Suprapubic skin (tissue), 4 donors: ENCODE measurements around the gene TMTC2. TPM values are rescaled to one million over a fixed set of nuclear protein-coding genes. Genes with fewer than 3 reads are reported as not detected.

Experiments
- DNase-seq, 2 donors: peaks; one replicate each; pipeline ENCODE4 v3.0.0-alpha.2; 2019; ENCODE audit warnings: low spot score in 2 of 2
- H3K27ac ChIP-seq: fragments of 200-600 bp; sonication (generic); one replicate; pipeline ENCODE4 v1.5.1; 2019
- H3K27me3 ChIP-seq: fragments of 200-600 bp; sonication (generic); one replicate; pipeline ENCODE4 v1.5.1; 2019
- H3K36me3 ChIP-seq: fragments of 200-600 bp; sonication (generic); one replicate; pipeline ENCODE4 v1.5.1; 2019
- H3K4me1 ChIP-seq: fragments of 200-600 bp; sonication (generic); one replicate; pipeline ENCODE4 v1.5.1; 2019
- H3K4me3 ChIP-seq: fragments of 200-600 bp; sonication (generic); one replicate; pipeline ENCODE4 v1.5.1; 2019; ENCODE audit warnings: mild to moderate bottlenecking
- H3K9me3 ChIP-seq: fragments of 200-600 bp; sonication (generic); one replicate; pipeline ENCODE4 v1.5.1; 2019
- CTCF ChIP-seq, 2 donors: fragments of 200-600 bp in 1 of 2; fragments of 450-650 bp in 1 of 2; sonication (generic) in 1 of 2; IDR thresholded peaks; one replicate each; pipeline ENCODE4 v1.5.1; 2016 to 2019; ENCODE audit warnings: antibody characterized with exemption in 2 of 2, mild to moderate bottlenecking in 1 of 2, moderate library complexity in 1 of 2
- EP300 ChIP-seq: sonication (generic); formaldehyde crosslinking; IDR thresholded peaks from one replicate; pipeline ENCODE4 v1.6.1; 2017; ENCODE audit warnings: antibody characterized with exemption
- POLR2A ChIP-seq, 2 donors: fragments of 450-650 bp; IDR thresholded peaks; one replicate each; pipeline ENCODE4 v1.6.1; 2017; ENCODE audit warnings: antibody characterized with exemption in 2 of 2, mild to moderate bottlenecking in 2 of 2, moderate library complexity in 2 of 2
- POLR2AphosphoS5 ChIP-seq, 3 donors: sonication (generic); formaldehyde crosslinking; IDR thresholded peaks; one replicate each; pipeline ENCODE4 v1.6.1; 2017; ENCODE audit warnings: antibody characterized with exemption in 3 of 3
- WGBS: methylation state at CpG from one replicate; pipeline ENCODE4 v1.1.5; 2018; 5-methylcytosine and 5-hydroxymethylcytosine counted together
- total RNA-seq, 4 donors: library from RNA; depleted of rRNA; stranded (reverse); fragments of >200 nt; gene quantifications; one replicate each; pipeline ENCODE4 v1.1.0, GENCODE V29; 2016

The TMTC2 gene
- total RNA-seq, 4 donors from 2014 or later, result 16.7 to 21.1 (median 18.9) TPM

DNA sequence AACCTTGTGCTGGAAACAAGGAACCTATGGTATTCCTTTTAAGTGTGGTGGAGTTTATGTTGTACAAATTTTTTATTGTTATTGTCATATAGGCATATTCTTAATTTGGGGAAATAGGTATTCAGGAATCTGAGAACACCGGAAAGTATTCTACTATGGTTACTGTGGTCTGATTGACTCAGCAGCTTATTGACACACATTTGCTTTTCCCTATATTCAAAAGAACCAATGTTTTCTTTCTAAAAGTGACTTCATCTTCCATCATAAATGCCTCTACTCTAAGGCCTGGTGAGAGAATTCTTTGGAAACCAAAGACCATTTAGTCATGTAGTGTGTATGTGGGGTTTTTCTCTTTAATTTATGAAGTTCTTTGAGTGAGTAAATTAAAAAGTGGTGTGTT lies 474.8 kb downstream of the TMTC2 start:
- TF ChIP-seq POLR2A (IDR thresholded peaks at IDR 0.05) (no peak), POLR2AphosphoS5 (IDR thresholded peaks at IDR 0.05) (no peak), CTCF (IDR thresholded peaks at IDR 0.05) (no peak), EP300 (no peak)
- no peak for DNase-seq
- no peaks in the 10 kb centered on the region for H3K4me1 ChIP-seq
- H3K27ac ChIP-seq, result no peak overlapping the region
- 82% methylated on average over 1 of the region's 1 CpG for WGBS
- H3K36me3 ChIP-seq, result no peaks in the 10 kb centered on the region
- H3K27me3 ChIP-seq, result no peaks in the 10 kb centered on the region
- H3K4me3 ChIP-seq, result no peak overlapping the region
- no peaks in the 10 kb centered on the region for H3K9me3 ChIP-seq

DNA sequence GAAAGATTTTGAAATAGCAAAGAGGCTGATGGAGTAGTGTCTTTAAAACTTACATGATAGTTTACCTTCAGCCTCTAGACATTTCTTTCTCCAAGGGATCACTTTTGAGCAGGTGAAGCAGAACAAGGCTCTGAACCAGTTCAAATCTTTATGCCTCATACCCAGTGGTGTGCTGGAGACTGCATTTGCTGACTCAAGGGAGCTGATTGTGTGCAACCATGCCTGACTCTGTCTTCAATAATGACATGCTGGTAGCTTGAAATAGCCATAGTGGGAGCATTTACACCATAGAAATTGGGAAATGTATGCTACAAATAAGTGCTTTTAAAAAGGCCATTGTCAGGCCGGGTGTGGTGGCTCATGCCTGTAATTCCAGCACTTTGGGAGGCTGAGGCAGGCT lies 482.0 kb downstream of the TMTC2 start:
- Histone ChIP-seq H3K9me3 (no peaks in the 10 kb centered on the region), H3K4me1 (no peaks in the 10 kb centered on the region), H3K36me3 (no peaks in the 10 kb centered on the region), H3K27me3 (no peaks in the 10 kb centered on the region), H3K4me3 (no peak overlapping the region), H3K27ac (no peak overlapping the region)
- no peak for DNase-seq
- TF ChIP-seq CTCF (IDR thresholded peaks at IDR 0.05) (no peak), EP300 (no peak), POLR2A (IDR thresholded peaks at IDR 0.05) (no peak), POLR2AphosphoS5 (IDR thresholded peaks at IDR 0.05) (no peak)
- 75% methylated on average over 1 of the region's 1 CpG for WGBS

GRCh38 chr12:83172441-83172840 lies 485.7 kb downstream of the TMTC2 start:
- TF ChIP-seq EP300, result no peak
- TF ChIP-seq POLR2AphosphoS5 (IDR thresholded peaks at IDR 0.05), result no peak
- TF ChIP-seq CTCF (IDR thresholded peaks at IDR 0.05), result no peak
- TF ChIP-seq POLR2A (IDR thresholded peaks at IDR 0.05), result no peak
- Histone ChIP-seq H3K36me3 (no peaks in the 10 kb centered on the region), H3K27ac (no peak overlapping the region), H3K27me3 (no peaks in the 10 kb centered on the region), H3K4me3 (no peak overlapping the region), H3K9me3 (no peaks in the 10 kb centered on the region), H3K4me1 (no peaks in the 10 kb centered on the region)
- no peak for DNase-seq
- WGBS, result 57% methylated on average over 2 of the region's 2 CpGs

- 75% methylated on average over 7 of the region's 7 CpGs for WGBS
- no peak overlapping the region for H3K4me3 ChIP-seq
Observed at GRCh38 chr12:83172866-83173649, 486.4 kb downstream of the TMTC2 start.

More at GRCh38 chr12:83172866-83173649, 486.4 kb downstream of the TMTC2 start:
- H3K27ac ChIP-seq, result no peak overlapping the region
- no peaks in the 10 kb centered on the region for H3K9me3 ChIP-seq
- H3K27me3 ChIP-seq, result no peaks in the 10 kb centered on the region
- H3K4me1 ChIP-seq, result no peaks in the 10 kb centered on the region
- no peak for TF ChIP-seq EP300
- TF ChIP-seq POLR2AphosphoS5 (IDR thresholded peaks at IDR 0.05), result no peak
- no peak for TF ChIP-seq POLR2A (IDR thresholded peaks at IDR 0.05)
- no peak for TF ChIP-seq CTCF (IDR thresholded peaks at IDR 0.05)
- no peak for DNase-seq
- H3K36me3 ChIP-seq, result no peaks in the 10 kb centered on the region
